WTC11 (cell line): ENCODE measurements around the gene SIRT3.
A peak's percentile ranks its signal among the peaks of the same experiment; 100 is the strongest.
"Not testable (repeated sequence)": the region's sequence is repeated elsewhere in the genome, so short reads cannot be mapped to it uniquely, and the experiment has no call there.

Experiments used
- CREM ChIP-seq: sonication (generic); formaldehyde crosslinking; IDR thresholded peaks from 2 replicates; pipeline ENCODE4 v1.8.1; 2022; ENCODE audit warnings: mild to moderate bottlenecking, missing genetic modification reagents, moderate library complexity
- GABPB1 ChIP-seq: sonication (generic); formaldehyde crosslinking; IDR thresholded peaks from 2 replicates; pipeline ENCODE4 v1.8.1; 2023; ENCODE audit warnings: mild to moderate bottlenecking, missing genetic modification reagents
- PRDM15 ChIP-seq: sonication (generic); formaldehyde crosslinking; IDR thresholded peaks from 2 replicates; pipeline ENCODE4 v1.8.0; 2022; ENCODE audit warnings: missing genetic modification reagents
- USF1 ChIP-seq: sonication (generic); formaldehyde crosslinking; IDR thresholded peaks from 2 replicates; pipeline ENCODE4 v1.8.0; 2022; ENCODE audit warnings: mild to moderate bottlenecking, missing genetic modification reagents
- TF ChIP-seq, protein P1 (sequence below): fragments of 200-600 bp; IDR thresholded peaks from 2 replicates; pipeline ENCODE4 v1.8.0; 2022; ENCODE audit warnings: antibody characterized with exemption

DNA sequence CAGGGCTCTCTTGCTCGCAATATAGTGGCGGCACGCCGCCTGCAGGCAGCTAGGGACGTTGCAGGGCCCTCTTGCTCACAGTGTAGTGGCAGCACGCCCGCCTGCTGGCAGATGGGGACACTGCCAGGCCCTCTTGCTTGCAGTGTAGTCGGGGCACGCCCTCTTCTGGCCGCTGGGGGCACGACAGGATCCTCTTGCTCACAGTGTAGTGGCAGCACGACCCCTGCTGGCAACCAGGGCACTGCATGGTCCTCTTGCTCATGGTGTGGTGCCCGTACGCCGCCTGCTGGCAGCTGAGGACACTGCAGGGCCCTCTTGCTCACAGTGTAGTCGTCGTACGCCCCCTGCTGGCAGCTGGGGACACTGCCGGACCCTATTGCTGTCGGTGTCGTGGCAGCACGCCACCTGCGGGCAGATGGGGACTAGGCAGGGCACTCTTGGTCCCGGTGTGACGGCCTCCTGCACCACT, 46.3 kb downstream of the SIRT3 start:
- TF ChIP-seq, protein P1, sequence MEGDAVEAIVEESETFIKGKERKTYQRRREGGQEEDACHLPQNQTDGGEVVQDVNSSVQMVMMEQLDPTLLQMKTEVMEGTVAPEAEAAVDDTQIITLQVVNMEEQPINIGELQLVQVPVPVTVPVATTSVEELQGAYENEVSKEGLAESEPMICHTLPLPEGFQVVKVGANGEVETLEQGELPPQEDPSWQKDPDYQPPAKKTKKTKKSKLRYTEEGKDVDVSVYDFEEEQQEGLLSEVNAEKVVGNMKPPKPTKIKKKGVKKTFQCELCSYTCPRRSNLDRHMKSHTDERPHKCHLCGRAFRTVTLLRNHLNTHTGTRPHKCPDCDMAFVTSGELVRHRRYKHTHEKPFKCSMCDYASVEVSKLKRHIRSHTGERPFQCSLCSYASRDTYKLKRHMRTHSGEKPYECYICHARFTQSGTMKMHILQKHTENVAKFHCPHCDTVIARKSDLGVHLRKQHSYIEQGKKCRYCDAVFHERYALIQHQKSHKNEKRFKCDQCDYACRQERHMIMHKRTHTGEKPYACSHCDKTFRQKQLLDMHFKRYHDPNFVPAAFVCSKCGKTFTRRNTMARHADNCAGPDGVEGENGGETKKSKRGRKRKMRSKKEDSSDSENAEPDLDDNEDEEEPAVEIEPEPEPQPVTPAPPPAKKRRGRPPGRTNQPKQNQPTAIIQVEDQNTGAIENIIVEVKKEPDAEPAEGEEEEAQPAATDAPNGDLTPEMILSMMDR, result peak; percentile 40; the same call in 1 of the 2 replicates
- not testable (repeated sequence) for TF ChIP-seq CREM; USF1; GABPB1 (CRISPR knock-in tag); PRDM15 (CRISPR knock-in tag)
